ENCODE data around the gene PIM1.

DNA sequence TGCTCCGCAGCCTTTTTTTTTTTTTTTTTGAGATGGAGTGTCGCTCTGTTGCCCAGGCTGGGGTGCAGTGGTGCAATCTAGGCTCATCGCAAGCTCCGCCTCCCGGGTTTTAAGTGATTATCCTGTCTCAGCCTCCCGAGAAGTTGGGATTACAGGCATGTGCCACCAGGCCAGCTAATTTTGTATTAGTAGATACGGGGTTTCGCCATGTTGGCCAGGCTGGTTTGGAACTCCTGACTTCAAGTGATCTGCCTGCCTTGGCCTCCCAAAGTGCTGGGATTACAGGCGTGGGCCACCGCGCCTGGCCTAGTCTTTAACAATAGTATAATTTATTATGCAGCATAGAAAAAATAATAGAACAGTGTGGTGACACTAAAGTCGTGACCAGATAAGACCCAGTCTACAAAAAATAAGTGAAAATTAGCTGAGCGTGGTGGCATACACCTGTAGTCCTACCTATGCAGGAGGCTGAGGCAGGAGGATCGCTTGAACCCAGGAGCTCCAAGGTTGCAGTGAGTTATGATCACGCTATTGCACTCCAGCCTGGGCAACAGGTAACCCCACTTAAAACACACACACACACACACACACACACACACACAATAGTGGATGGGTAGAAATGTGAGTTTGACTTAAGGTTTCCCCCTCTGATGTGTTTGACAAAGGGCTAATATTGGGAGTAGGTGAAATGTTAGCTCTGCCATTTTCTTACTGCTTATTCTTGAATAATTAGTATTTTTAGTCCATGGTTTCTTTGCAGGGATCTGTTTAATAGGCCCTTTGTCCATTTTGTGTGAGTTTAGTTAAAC lies 6.5 kb downstream of the PIM1 start:
- no peak for TF ChIP-seq POLR2AphosphoS5 (IDR thresholded peaks at IDR 0.05; ENCODE audit: borderline replicate concordance, low read depth, low read length)
- no peak for TF ChIP-seq EZH2 (IDR thresholded peaks at IDR 0.05)
